Ascending aorta (tissue), 2 donors: ENCODE measurements around the gene ASB6. TPM values are rescaled to one million over a fixed set of nuclear protein-coding genes. Genes with fewer than 3 reads are reported as not detected.
"Not testable (repeated sequence)": the region's sequence is repeated elsewhere in the genome, so short reads cannot be mapped to it uniquely, and the experiment has no call there.

ENCODE experiments used
- DNase-seq, 2 donors: peaks; one replicate each; pipeline ENCODE4 v3.0.0-alpha.2; 2019; ENCODE audit warnings: low spot score in 2 of 2
- H3K27ac ChIP-seq, 2 donors: fragments of 200-600 bp; sonication (generic); one replicate each; pipeline ENCODE4 v1.5.1; 2016 to 2017; ENCODE audit warnings: mild to moderate bottlenecking in 1 of 2
- H3K27me3 ChIP-seq: fragments of 200-600 bp; sonication (generic); one replicate; pipeline ENCODE4 v1.5.1; 2017
- H3K36me3 ChIP-seq, 2 donors: fragments of 200-600 bp; sonication (generic); one replicate each; pipeline ENCODE4 v1.5.1; 2016
- H3K4me1 ChIP-seq, 2 donors: fragments of 200-600 bp; sonication (generic); one replicate each; pipeline ENCODE4 v1.5.1; 2016 to 2017; ENCODE audit warnings: mild to moderate bottlenecking in 1 of 2
- H3K4me3 ChIP-seq, 2 donors: fragments of 200-600 bp; sonication (generic); one replicate each; pipeline ENCODE4 v1.5.1; 2016 to 2017; ENCODE audit warnings: mild to moderate bottlenecking in 1 of 2
- H3K9me3 ChIP-seq, 2 donors: fragments of 200-600 bp; sonication (generic); one replicate each; pipeline ENCODE4 v1.5.1; 2016
- intact Hi-C: fragments of 100-400 bp; cut with DNase I; formaldehyde crosslinking; loops from one replicate; pipeline ENCODE4 v1.15.1; 2023
- total RNA-seq: library from RNA; depleted of rRNA; stranded (reverse); fragments of >200 nt; gene quantifications from one replicate; pipeline ENCODE4 v1.1.0, GENCODE V29; 2016
- TF ChIP-seq, protein P1 (sequence below), 3 experiments: fragments of 200-600 bp in 2 of 3; fragments of 450-650 bp in 1 of 3; sonication (generic) in 2 of 3; IDR thresholded peaks; one replicate each; pipeline ENCODE4 v1.5.1; 2016 to 2019; ENCODE audit warnings: antibody characterized with exemption in 3 of 3, mild to moderate bottlenecking in 1 of 3, moderate library complexity in 1 of 3

ASB6 gene
- total RNA-seq, 1 donor from 2014 or later = 29.7 TPM

DNA sequence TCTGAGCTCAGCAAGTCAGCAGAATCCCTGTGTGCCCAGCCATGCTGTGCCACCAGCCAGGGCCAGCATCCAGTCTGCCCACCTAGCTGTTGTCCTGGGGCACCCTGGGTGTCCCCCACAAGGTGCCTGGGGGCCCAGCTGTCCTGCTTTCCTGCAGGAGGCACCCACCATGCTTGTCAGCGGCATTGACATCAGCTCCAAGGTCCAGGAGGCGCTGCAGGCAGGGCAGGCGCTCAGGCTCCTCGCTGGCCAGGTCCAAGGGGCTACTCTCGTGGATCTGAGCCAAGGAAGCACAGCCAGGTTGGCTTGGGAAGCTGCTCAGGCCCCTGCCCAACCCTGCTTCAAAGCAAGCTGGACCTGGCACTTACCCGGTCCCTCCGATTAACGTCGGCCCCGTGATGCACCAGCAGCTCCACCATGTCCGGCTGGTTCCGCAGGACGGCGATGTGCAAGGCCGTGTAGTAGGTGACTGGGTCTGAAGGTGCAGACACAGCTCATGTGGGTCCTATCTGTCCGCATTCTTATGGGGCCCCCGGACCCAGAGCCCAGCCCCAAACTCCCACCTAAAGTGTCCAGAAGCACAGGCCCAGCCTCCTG lies 2.8 kb downstream of the ASB6 start:
- H3K36me3 ChIP-seq = peaks cover 50% of the 10 kb centered on the region in 2 donors
- TF ChIP-seq, protein P1, sequence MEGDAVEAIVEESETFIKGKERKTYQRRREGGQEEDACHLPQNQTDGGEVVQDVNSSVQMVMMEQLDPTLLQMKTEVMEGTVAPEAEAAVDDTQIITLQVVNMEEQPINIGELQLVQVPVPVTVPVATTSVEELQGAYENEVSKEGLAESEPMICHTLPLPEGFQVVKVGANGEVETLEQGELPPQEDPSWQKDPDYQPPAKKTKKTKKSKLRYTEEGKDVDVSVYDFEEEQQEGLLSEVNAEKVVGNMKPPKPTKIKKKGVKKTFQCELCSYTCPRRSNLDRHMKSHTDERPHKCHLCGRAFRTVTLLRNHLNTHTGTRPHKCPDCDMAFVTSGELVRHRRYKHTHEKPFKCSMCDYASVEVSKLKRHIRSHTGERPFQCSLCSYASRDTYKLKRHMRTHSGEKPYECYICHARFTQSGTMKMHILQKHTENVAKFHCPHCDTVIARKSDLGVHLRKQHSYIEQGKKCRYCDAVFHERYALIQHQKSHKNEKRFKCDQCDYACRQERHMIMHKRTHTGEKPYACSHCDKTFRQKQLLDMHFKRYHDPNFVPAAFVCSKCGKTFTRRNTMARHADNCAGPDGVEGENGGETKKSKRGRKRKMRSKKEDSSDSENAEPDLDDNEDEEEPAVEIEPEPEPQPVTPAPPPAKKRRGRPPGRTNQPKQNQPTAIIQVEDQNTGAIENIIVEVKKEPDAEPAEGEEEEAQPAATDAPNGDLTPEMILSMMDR (IDR thresholded peaks at IDR 0.05) = no peak
- H3K27ac ChIP-seq = no peak overlapping the region
- H3K4me3 ChIP-seq = no peak overlapping the region
- peak in 1 of 2 donors; percentile 60 for DNase-seq
- H3K27me3 ChIP-seq = no peaks in the 10 kb centered on the region
- H3K9me3 ChIP-seq = no peaks in the 10 kb centered on the region
- peaks cover 13 to 23% of the 10 kb centered on the region in 2 donors for H3K4me1 ChIP-seq
- intact Hi-C loops = no loop called here

DNA sequence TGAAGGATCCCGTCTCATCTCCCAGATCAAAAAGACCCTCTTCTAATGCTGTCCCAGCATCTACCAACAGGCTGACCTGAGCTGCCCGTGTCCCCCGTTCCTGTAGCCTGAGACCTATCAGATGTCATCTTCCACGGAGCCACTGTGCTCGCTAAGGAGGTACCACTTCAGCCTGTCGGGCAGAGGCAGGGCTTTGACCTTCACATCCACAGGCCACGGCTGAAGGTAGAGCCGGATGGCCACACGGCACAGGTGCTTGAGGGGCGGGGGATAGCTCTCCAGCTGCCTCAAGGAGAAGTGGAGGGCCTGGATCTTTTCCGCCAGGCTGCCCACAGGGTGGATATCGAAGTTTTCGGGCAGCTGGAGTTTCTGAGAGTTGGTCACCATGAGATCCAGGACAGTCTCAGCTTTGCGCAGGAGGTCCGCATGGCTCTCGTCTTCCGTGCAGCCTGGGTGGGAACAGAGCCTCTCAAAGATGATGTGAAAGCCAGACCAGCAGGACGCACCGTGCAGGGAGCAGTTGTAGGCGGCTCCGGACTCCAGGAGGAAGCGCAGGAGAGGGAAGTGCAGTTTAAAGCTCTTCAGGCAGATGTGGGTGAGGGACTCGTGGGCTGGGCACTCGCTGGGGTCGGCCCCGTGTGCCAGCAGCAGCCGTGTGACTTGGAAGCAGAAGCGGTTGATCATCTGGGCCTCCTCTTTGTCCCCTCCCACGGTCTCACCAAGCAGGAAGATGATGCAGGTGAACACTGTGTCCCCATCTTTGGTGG lies 4.1 kb downstream of the ASB6 start:
- intact Hi-C loops = no loop called here
- Histone ChIP-seq H3K4me3 (no peak overlapping the region), H3K4me1 (peaks cover 13 to 23% of the 10 kb centered on the region in 2 donors), H3K27ac (no peak overlapping the region), H3K27me3 (no peaks in the 10 kb centered on the region), H3K9me3 (no peaks in the 10 kb centered on the region), H3K36me3 (peaks cover 59 to 63% of the 10 kb centered on the region in 2 donors)
- peak in 1 of 2 donors; percentile 61 for DNase-seq
- TF ChIP-seq, protein P1 (IDR thresholded peaks at IDR 0.05) = no peak

DNA sequence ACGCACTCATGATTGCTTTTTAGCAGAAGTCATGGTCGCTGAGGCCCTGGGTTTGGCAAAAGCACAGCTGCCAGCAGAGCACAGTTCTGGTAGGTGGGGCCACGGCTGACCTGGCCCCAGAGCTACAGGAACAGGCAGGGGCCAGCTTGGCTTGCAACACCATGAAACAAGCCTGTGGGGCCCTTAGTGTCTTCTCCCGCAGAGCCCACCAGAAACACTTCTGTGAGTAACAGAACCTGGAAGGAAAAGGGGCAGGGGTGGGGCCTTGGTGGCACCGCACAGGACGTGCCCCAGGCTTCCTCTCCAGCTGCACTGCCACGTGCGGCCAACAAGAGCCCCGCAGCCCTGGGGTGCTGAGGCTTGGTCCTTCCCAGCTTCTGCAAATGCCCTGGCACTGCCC lies 4.8 kb downstream of the ASB6 start:
- Histone ChIP-seq H3K27ac (no peak overlapping the region), H3K27me3 (no peaks in the 10 kb centered on the region), H3K4me1 (peaks cover 13 to 20% of the 10 kb centered on the region in 2 donors), H3K36me3 (peaks cover 61 to 68% of the 10 kb centered on the region in 2 donors), H3K9me3 (no peaks in the 10 kb centered on the region), H3K4me3 (no peak overlapping the region)
- TF ChIP-seq, protein P1 (IDR thresholded peaks at IDR 0.05) = no peak
- no peak for DNase-seq
- intact Hi-C loops = no loop called here

DNA sequence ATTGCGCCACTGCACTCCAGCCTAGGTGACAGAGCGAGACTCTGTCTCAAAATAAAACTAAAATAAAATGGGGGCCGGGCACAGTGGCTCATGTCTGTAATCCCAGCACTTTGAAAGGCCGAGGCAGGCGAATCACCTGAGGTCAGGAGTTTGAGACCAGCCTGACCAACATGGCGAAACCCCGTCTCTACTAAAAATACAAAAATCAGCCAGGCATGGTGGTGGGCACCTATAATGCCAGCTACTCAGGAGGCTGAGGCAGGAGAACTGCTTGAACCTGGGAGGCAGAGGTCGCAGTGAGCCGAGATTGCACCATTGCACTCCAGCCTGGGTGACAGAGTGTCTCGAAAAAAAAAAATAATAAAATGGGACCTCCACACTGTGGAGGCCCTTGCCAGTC lies 5.6 kb downstream of the ASB6 start:
- H3K9me3 ChIP-seq, H3K4me3 ChIP-seq, DNase-seq, H3K27me3 ChIP-seq, intact Hi-C loops, H3K27ac ChIP-seq: not testable (repeated sequence)
- Histone ChIP-seq H3K36me3 (peaks cover 61 to 68% of the 10 kb centered on the region in 2 donors), H3K4me1 (peaks cover 13 to 18% of the 10 kb centered on the region in 2 donors)

DNA sequence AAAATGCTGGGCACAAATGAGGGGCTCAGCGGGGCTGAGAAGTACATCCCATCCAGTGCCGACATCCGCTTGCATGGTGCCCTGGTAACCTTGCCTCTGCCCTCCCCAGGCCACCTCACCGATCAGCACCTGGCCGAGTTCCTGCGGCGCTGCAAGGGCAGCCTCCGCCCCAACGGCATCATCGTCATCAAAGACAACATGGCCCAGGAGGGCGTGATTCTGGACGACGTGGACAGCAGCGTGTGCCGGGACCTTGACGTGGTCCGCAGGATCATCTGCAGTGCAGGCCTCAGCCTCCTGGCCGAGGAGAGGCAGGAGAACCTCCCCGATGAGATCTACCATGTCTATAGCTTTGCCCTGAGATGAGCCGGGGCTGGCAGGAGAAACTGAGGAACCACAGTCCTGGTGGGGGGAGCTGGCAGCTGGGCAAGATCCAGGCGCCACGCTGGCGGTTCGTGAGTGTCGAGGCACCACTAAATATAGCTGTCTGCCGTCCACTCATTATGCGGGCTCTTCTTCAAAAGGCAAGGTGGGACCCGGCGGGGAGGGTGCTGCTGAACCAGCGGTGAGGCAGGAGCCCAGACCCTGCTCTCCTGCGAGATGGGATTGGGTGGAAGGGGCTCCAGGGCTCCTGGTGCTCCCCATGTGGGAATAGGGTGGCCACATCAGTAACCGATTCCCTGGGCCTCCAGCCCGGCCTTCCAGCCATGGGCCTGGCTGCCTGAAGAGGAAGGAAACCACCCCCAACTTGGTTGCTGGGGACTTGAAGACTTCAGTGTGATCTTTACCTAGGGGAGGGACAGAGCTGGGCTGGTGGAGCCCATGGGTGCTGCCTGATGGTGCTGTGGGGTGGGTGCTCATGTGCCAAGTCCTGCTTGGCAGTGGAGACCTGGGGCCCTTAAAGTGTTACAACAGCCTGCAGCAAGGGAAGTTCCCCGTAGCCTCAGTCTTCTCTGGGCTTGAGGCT lies 6.6 kb downstream of the ASB6 start:
- no peak overlapping the region for H3K27ac ChIP-seq
- H3K36me3 ChIP-seq = peaks cover 61 to 72% of the 10 kb centered on the region in 2 donors
- no peaks in the 10 kb centered on the region for H3K27me3 ChIP-seq
- no peak for DNase-seq
- no peak overlapping the region for H3K4me3 ChIP-seq
- TF ChIP-seq, protein P1 (IDR thresholded peaks at IDR 0.05) = no peak
- peaks cover 3 to 9% of the 10 kb centered on the region in 2 donors for H3K4me1 ChIP-seq
- intact Hi-C loops = no loop called here
- no peaks in the 10 kb centered on the region for H3K9me3 ChIP-seq
